Thyroid gland (tissue), 4 donors: ENCODE results near the gene PANX1. TPM values are rescaled to one million over a fixed set of nuclear protein-coding genes. Genes with fewer than 3 reads are reported as not detected.
"Not testable (repeated sequence)": the region's sequence is repeated elsewhere in the genome, so short reads cannot be mapped to it uniquely, and the experiment has no call there.

Source experiments
- DNase-seq, 2 donors: peaks; one replicate each; pipeline ENCODE4 v3.0.0-alpha.2; 2019
- H3K27ac ChIP-seq, 3 donors: fragments of 200-600 bp; sonication (generic); 1 replicate in 2 of 3; 2 replicates in 1 of 3; pipeline ENCODE4 v1.5.1; 2016 to 2019; ENCODE audit warnings: mild to moderate bottlenecking in 1 of 3, moderate library complexity in 1 of 3
- H3K27me3 ChIP-seq: fragments of 200-600 bp; sonication (generic); one replicate; pipeline ENCODE4 v1.5.1; 2019
- H3K36me3 ChIP-seq, 2 donors: fragments of 200-600 bp; sonication (generic); one replicate each; pipeline ENCODE4 v1.5.1; 2016 to 2019
- H3K4me1 ChIP-seq, 2 donors: fragments of 200-600 bp; sonication (generic); one replicate each; pipeline ENCODE4 v1.5.1; 2017 to 2019
- H3K4me3 ChIP-seq, 3 donors: fragments of 200-600 bp; sonication (generic); replicated peaks in 1 of 3; 1 replicate in 2 of 3; 2 replicates in 1 of 3; pipeline ENCODE4 v1.5.1; 2016; ENCODE audit warnings: mild to moderate bottlenecking in 1 of 3
- H3K9me3 ChIP-seq: fragments of 200-600 bp; sonication (generic); one replicate; pipeline ENCODE4 v1.5.1; 2017
- POLR2A ChIP-seq, 2 donors: fragments of 450-650 bp; IDR thresholded peaks; one replicate each; pipeline ENCODE4 v1.6.1; 2017; ENCODE audit warnings: antibody characterized with exemption in 2 of 2, mild to moderate bottlenecking in 2 of 2, moderate library complexity in 1 of 2
- WGBS, 2 donors: methylation state at CpG; one replicate each; pipeline ENCODE4 v1.1.5; 2017; 5-methylcytosine and 5-hydroxymethylcytosine counted together
- intact Hi-C: fragments of 100-400 bp; cut with DNase I; formaldehyde crosslinking; loops from one replicate; pipeline ENCODE4 v1.15.1; 2023
- total RNA-seq, 4 donors: library from RNA; depleted of rRNA; stranded (reverse); fragments of >200 nt; gene quantifications; one replicate each; pipeline ENCODE4 v1.2.3, GENCODE V29; 2016
- TF ChIP-seq, protein P1 (sequence below), 6 experiments: fragments of 200-600 bp in 3 of 6; fragments of 450-650 bp in 3 of 6; sonication (generic) in 3 of 6; IDR thresholded peaks; one replicate each; pipeline ENCODE4 v1.5.1; 2016 to 2019; ENCODE audit warnings: antibody characterized with exemption in 6 of 6, mild to moderate bottlenecking in 2 of 6, inconsistent platforms in 1 of 6, moderate library complexity in 1 of 6

PANX1 gene
- total RNA-seq, 4 donors from 2014 or later: 18.4 to 21.7 (median 19.1) TPM

DNA sequence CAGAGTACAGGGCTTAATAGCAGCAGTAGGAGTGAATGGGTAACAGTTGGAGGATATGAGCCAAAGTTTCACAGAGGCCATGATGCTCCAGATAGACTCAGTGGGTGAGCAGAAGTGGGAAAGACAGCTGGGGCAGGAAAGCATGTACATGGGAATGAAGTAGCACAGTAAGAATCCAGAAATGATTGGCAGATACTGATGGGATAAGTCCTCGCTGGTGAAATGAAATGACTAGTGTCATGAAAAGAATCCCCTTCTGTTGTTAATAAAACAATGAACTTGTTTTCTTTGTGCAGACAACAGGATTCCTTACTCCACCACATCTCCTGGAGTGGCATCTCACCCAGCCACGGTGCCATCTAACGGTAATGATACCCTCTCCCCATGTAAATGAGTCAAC, 17.4 kb upstream of the PANX1 start:
- intact Hi-C loops: no loop called here
- WGBS, 2 donors: 81 to 94% methylated on average over 3 of the region's 3 CpGs
- Histone ChIP-seq H3K4me1 (peaks cover 31 to 37% of the 10 kb centered on the region in 2 donors), H3K27me3 (no peaks in the 10 kb centered on the region), H3K9me3 (no peaks in the 10 kb centered on the region), H3K27ac (no peak overlapping the region), H3K36me3 (no peaks in the 10 kb centered on the region), H3K4me3 (no peak overlapping the region)
- TF ChIP-seq, protein P1, sequence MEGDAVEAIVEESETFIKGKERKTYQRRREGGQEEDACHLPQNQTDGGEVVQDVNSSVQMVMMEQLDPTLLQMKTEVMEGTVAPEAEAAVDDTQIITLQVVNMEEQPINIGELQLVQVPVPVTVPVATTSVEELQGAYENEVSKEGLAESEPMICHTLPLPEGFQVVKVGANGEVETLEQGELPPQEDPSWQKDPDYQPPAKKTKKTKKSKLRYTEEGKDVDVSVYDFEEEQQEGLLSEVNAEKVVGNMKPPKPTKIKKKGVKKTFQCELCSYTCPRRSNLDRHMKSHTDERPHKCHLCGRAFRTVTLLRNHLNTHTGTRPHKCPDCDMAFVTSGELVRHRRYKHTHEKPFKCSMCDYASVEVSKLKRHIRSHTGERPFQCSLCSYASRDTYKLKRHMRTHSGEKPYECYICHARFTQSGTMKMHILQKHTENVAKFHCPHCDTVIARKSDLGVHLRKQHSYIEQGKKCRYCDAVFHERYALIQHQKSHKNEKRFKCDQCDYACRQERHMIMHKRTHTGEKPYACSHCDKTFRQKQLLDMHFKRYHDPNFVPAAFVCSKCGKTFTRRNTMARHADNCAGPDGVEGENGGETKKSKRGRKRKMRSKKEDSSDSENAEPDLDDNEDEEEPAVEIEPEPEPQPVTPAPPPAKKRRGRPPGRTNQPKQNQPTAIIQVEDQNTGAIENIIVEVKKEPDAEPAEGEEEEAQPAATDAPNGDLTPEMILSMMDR (IDR thresholded peaks at IDR 0.05): no peak
- no peak for TF ChIP-seq POLR2A (IDR thresholded peaks at IDR 0.05)
- no peak for DNase-seq

DNA sequence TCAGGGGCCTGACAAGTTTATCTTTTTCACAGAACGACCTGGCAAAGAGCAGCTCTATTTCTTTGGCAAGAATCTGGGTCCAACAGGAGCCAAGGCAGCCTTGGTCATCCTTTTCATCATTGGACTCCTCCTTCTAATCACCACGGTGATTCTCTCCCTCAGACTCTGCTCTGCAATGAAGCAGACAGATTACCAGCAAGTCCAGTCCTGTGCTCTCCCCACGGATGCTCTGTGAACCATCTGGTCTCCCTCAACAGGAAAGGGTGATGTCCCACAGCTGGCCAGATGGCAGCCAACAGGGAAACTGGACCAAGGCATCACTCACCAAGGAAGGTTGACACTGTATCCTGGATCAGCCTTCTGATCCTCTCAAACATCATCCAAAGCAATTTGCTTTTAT, 17.0 kb upstream of the PANX1 start:
- WGBS, 2 donors: 54 to 69% methylated on average over 3 of the region's 3 CpGs
- Histone ChIP-seq H3K4me3 (no peak overlapping the region), H3K36me3 (no peaks in the 10 kb centered on the region), H3K9me3 (no peaks in the 10 kb centered on the region), H3K4me1 (peaks cover 31 to 37% of the 10 kb centered on the region in 2 donors), H3K27ac (peak overlapping the region; percentile 26 to 60 (median 50)), H3K27me3 (no peaks in the 10 kb centered on the region)
- TF ChIP-seq, protein P1 (IDR thresholded peaks at IDR 0.05): no peak
- no peak for TF ChIP-seq POLR2A (IDR thresholded peaks at IDR 0.05)
- no peak for DNase-seq
- intact Hi-C loops: no loop called here

DNA sequence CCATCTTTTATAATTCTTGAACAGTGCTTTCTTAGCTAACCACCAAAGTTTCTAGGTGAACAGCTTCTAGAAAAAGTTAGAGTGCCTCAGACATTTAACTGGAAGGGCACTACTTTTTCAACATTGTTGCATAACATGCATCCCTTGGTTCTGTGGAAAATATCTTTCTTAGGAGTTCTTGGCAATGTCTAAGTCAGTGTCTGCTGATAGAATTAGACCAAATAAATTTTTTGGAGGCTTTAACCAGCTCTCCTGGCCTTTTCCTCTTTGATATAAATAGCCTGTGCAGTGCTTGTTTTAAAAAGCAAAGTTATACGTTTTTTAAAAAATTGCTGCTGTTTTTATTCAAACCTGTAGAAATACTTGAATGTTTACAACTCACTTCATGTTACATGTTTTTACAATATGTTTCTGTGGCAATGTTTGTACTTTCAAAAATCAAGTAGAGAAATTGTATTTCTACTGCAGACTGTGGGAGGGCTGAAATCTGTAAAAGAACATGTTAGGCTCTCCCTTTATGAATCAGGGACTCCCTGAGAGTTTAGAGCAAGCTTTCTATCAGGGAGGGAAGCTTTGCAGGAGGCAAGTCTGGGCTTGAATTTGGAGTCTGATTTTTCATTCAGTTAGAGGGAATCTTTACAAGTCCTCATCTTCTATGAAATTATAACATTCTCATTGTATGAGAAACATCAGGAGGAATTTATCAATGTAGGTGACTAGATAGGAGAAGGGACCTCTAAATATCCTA, 16.3 kb upstream of the PANX1 start:
- Histone ChIP-seq H3K27me3 (no peaks in the 10 kb centered on the region), H3K27ac (peak overlapping the region; percentile 26 to 60 (median 50)), H3K9me3 (no peaks in the 10 kb centered on the region), H3K4me1 (peaks cover 31 to 37% of the 10 kb centered on the region in 2 donors), H3K4me3 (no peak overlapping the region), H3K36me3 (no peaks in the 10 kb centered on the region)
- intact Hi-C loops: no loop called here
- whole genome bisulfite sequencing, 2 donors: 22 to 26% methylated on average over 1 of the region's 1 CpG
- no peak for DNase-seq
- no peak for TF ChIP-seq POLR2A (IDR thresholded peaks at IDR 0.05)

DNA sequence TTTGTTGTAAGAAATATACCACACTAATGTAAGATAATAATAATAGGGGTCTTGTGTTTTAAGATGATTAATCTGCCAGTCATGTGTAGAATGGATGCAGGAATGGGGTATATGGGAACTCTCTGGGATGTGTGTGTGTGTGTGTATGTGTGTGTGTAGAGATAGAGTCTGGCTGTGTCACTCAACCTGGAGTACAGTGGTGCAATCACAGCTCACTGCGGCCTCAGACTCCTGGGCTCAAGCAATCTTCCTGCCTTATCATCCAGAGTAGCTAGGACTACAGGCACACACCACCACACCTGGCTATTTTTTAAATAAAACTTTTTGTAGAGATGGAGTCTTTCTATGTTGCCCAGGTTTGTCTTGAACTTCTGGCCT, 11.5 kb upstream of the PANX1 start:
- 88 to 100% methylated on average over 1 of the region's 1 CpG for WGBS, 2 donors
- peak overlapping the region in 1 of 3 donors; percentile 39 for H3K27ac ChIP-seq
- H3K4me3 ChIP-seq: no peak overlapping the region
- TF ChIP-seq POLR2A (IDR thresholded peaks at IDR 0.05): no peak
- TF ChIP-seq, protein P1 (IDR thresholded peaks at IDR 0.05): no peak
- peaks cover 27 to 33% of the 10 kb centered on the region in 2 donors for H3K4me1 ChIP-seq
- intact Hi-C loops: no loop called here
- no peaks in the 10 kb centered on the region for H3K27me3 ChIP-seq
- DNase-seq: no peak
- H3K36me3 ChIP-seq: no peaks in the 10 kb centered on the region
- no peaks in the 10 kb centered on the region for H3K9me3 ChIP-seq

DNA sequence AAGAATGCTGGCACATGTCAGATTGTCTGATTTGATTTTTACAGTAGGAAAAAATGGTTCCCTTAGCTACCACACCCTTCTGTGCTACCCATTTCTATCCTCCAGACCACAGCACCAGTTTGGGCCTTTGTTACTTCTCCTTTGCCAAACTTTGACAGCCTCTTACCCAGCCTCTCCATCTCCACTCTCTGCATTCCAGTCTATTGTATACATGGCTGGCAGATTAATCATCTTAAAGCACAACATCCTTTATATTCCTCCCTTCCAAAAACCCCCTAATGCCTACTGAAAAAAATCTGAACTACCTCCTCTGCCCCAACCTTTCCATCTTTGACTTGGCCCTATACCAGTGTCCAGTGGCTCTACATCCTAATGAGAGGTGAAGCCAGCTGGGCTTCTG, 10.8 kb upstream of the PANX1 start:
- Histone ChIP-seq H3K9me3 (no peaks in the 10 kb centered on the region), H3K4me3 (no peak overlapping the region), H3K36me3 (no peaks in the 10 kb centered on the region), H3K4me1 (peaks cover 20 to 31% of the 10 kb centered on the region in 2 donors), H3K27ac (peak overlapping the region in 1 of 3 donors; percentile 39), H3K27me3 (no peaks in the 10 kb centered on the region)
- DNase-seq: no peak
- intact Hi-C loops: no loop called here
- TF ChIP-seq, protein P1 (IDR thresholded peaks at IDR 0.05): no peak
- no peak for TF ChIP-seq POLR2A (IDR thresholded peaks at IDR 0.05)

DNA sequence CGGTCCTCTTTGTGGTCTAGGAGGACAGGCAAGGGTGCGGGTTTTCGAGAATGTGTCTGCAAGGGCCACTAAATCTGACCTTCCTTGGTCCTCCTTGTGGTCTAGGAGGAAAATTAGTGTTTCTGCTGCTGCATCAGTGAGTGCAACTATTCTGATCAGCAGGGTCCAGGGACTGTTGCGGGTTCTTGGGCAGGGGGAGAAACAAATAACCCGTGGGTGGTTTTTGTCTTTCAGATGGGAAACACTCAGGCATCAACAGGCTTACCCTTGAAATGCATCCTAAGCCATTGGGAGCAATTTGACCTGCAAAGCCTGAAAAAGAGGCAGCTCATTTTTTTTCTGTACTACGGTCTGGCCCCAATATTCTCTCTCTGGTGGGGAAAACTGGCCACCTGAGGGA, 9.0 kb upstream of the PANX1 start:
- H3K4me3 ChIP-seq, H3K9me3 ChIP-seq, DNase-seq, H3K27ac ChIP-seq, intact Hi-C loops, H3K36me3 ChIP-seq, H3K27me3 ChIP-seq: not testable (repeated sequence)
- peaks cover 7 to 18% of the 10 kb centered on the region in 2 donors for H3K4me1 ChIP-seq
- WGBS, 2 donors: 92 to 93% methylated on average over 6 of the region's 6 CpGs

DNA sequence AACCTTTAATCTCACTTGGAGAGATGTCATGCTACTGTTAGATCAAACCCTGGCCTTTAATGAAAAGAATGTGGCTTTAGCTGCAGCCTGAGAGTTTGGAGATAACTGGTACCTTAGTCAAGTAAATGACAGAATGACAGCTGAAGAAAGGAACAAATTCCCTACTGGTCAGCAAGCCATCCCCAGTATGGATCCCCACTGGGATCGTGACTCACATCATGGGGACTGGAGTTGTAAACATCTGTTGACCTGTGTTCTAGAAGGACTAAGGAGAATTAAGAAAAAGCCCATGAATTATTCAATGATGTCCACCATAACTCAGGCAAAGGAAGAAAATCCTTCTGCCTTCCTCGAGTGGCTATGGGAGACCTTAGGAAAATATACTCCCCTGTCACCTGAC, 8.1 kb upstream of the PANX1 start:
- H3K27me3 ChIP-seq, H3K9me3 ChIP-seq, DNase-seq, H3K27ac ChIP-seq, intact Hi-C loops, H3K36me3 ChIP-seq, H3K4me3 ChIP-seq: not testable (repeated sequence)
- 76 to 79% methylated on average over 2 of the region's 2 CpGs for WGBS, 2 donors
- peaks cover 5 to 13% of the 10 kb centered on the region in 2 donors for H3K4me1 ChIP-seq
